ENCODE measurements around the gene PNPLA3. TPM values are rescaled to one million over a fixed set of nuclear protein-coding genes. Genes with fewer than 3 reads are reported as not detected.

The PNPLA3 gene
- total and polyA plus RNA-seq, 2 experiments from 2014 or later = 2.1 to 2.3 TPM

DNA sequence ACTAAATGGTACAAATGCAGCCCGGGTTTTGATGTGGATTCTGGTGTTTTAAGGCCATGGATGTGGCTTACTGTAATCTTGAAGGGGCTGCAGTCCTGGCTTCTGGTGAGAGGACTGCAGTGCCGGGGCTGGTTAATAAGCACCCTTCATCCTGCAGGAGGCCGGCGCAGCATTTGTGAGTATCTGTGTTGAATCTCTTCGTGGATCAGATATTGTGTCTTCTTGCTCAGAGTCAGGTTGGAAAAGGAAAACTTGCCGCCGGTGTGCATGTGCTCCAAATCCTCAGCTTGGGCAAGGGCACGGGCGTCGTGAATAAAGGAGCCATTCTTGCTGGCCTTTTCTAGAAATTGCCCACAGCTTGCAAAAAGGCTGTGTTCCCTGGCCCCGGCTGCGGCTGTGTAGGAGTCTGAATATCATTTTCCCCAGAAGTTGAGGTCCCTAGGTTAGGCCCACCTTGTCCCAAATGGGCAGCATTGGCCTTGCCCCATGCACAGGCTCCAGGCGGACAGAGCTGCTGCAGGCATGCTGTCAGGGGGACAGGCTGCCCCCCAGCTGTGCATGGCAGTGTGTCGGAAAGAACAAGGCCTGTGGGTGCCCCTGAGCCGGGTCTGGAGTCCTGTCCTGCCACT lies 71.6 kb downstream of the PNPLA3 start:
- no peaks in the 10 kb centered on the region for H3K4me1 ChIP-seq (ENCODE audit: low read depth)
- no peak for TF ChIP-seq CTCF (IDR thresholded peaks at IDR 0.05; ENCODE audit: low read depth, low read length)
- no peaks in the 10 kb centered on the region for H3K9me3 ChIP-seq (ENCODE audit: low read depth)
- H3K36me3 ChIP-seq = peaks cover 24% of the 10 kb centered on the region
- no peak overlapping the region for H3K4me3 ChIP-seq
- H3K27ac ChIP-seq = no peak overlapping the region
- DNase-seq (ENCODE audit: low read depth in 1 of 2, low spot score in 1 of 2) = no peak
- no peaks in the 10 kb centered on the region for H3K27me3 ChIP-seq

DNA sequence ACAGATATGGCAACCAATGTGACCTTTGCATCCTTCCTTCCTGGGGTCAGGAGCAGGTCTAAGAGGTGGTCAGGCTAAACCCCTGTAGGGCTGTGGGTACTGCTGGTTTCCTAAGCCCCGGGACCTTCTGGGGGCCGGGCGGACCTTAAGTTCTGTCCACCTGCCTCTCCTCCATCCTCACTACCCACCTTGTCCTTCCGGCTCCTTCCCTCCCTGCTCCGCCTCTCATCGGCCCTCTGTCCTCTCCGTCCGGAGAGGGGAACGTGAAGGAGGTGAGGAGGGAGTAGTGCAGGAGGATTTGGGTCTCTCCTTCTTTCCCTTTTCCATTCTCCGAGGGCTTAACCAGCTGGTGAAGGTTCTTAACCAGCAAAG lies 72.2 kb downstream of the PNPLA3 start:
- H3K27me3 ChIP-seq = no peaks in the 10 kb centered on the region
- H3K36me3 ChIP-seq = peaks cover 19% of the 10 kb centered on the region
- H3K4me3 ChIP-seq = no peak overlapping the region
- DNase-seq (ENCODE audit: low read depth in 1 of 2, low spot score in 1 of 2) = no peak
- H3K27ac ChIP-seq = no peak overlapping the region
- H3K9me3 ChIP-seq (ENCODE audit: low read depth) = no peaks in the 10 kb centered on the region
- no peaks in the 10 kb centered on the region for H3K4me1 ChIP-seq (ENCODE audit: low read depth)
- TF ChIP-seq CTCF (IDR thresholded peaks at IDR 0.05; ENCODE audit: low read depth, low read length) = no peak

DNA sequence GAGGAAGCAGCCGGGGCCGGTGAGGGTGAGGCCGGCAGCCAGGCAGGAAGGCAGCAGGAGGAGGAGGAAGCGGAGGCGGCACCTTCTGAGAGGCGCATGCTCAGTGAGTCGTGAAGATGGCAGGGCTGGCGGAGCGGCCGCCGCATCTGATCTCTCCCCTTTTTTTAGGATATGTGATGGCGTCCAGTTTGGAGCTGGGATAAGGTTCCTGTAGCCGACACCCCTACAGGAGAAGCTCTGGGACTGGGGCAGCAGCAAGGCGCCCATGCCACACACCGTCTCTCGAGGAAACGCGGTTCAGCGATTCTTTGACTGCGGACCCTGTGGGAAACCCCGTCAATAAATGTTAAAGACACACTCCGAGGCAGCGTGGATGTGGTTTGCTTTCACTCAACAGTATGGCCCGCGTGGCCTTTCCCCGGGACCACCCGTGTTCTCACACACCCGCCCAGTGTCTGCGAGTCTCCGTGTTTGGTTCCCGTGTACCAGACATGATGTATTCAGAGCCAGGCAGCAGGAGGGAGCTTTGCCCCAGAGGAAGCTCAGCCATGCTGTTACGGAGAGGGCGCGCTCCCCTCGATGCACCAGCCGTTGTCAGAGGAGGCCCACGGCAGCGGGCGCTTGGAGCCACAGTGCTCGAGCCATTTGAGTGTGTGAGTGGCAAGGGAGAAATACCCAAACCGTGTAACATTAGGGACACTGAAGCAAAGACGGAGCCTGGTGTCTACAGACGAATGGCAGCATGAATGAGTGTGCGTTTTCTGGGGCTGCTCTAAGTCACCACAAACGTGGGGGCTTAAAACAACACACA lies 72.8 kb downstream of the PNPLA3 start:
- Histone ChIP-seq H3K36me3 (peaks cover 17% of the 10 kb centered on the region), H3K27ac (no peak overlapping the region), H3K27me3 (no peaks in the 10 kb centered on the region), H3K4me1 (ENCODE audit: low read depth) (no peaks in the 10 kb centered on the region), H3K9me3 (ENCODE audit: low read depth) (no peaks in the 10 kb centered on the region), H3K4me3 (no peak overlapping the region)
- no peak for DNase-seq (ENCODE audit: low read depth in 1 of 2, low spot score in 1 of 2)
- no peak for TF ChIP-seq CTCF (IDR thresholded peaks at IDR 0.05; ENCODE audit: low read depth, low read length)

GRCh38 chr22:43996981-43997265 lies 73.3 kb downstream of the PNPLA3 start:
- peaks cover 15% of the 10 kb centered on the region for H3K36me3 ChIP-seq
- H3K4me3 ChIP-seq = no peak overlapping the region
- no peak for DNase-seq (ENCODE audit: low read depth in 1 of 2, low spot score in 1 of 2)
- H3K27me3 ChIP-seq = no peaks in the 10 kb centered on the region
- no peaks in the 10 kb centered on the region for H3K4me1 ChIP-seq (ENCODE audit: low read depth)
- TF ChIP-seq CTCF (IDR thresholded peaks at IDR 0.05; ENCODE audit: low read depth, low read length) = no peak
- no peaks in the 10 kb centered on the region for H3K9me3 ChIP-seq (ENCODE audit: low read depth)
- H3K27ac ChIP-seq = no peak overlapping the region

Other genes starting within 250 kb of the PNPLA3 start
- gene EFCAB6, start 111.5 kb upstream of the PNPLA3 start, total RNA-seq = 2.2 and 3.8 TPM in 2 replicates
- gene EFCAB6, start 111.5 kb upstream of the PNPLA3 start, polyA plus RNA-seq = 1.5 and 2.4 TPM in 2 replicates
- gene SULT4A1, start 61.3 kb upstream of the PNPLA3 start, total RNA-seq = 2.2 and 3.2 TPM in 2 replicates
- 1.3 and 3.7 TPM in 2 replicates for gene SULT4A1, start 61.3 kb upstream of the PNPLA3 start, polyA plus RNA-seq
- gene PNPLA5, start 31.8 kb upstream of the PNPLA3 start, total RNA-seq = not detected in 2 replicates
- not detected in 2 replicates for gene PNPLA5, start 31.8 kb upstream of the PNPLA3 start, polyA plus RNA-seq
- 56.8 and 65.4 TPM in 2 replicates for gene SAMM50, start 31.6 kb downstream of the PNPLA3 start, total RNA-seq
- gene SAMM50, start 31.6 kb downstream of the PNPLA3 start, polyA plus RNA-seq = 92.0 and 116 TPM in 2 replicates
- 21.7 and 46.0 TPM in 2 replicates for gene PARVB, start 100.5 kb downstream of the PNPLA3 start, total RNA-seq
- 30.6 and 40.2 TPM in 2 replicates for gene PARVB, start 100.5 kb downstream of the PNPLA3 start, polyA plus RNA-seq